ENCODE measurements around the gene EVI5L.
"Not testable (repeated sequence)": the region's sequence is repeated elsewhere in the genome, so short reads cannot be mapped to it uniquely, and the experiment has no call there.

Gene EVI5L

DNA sequence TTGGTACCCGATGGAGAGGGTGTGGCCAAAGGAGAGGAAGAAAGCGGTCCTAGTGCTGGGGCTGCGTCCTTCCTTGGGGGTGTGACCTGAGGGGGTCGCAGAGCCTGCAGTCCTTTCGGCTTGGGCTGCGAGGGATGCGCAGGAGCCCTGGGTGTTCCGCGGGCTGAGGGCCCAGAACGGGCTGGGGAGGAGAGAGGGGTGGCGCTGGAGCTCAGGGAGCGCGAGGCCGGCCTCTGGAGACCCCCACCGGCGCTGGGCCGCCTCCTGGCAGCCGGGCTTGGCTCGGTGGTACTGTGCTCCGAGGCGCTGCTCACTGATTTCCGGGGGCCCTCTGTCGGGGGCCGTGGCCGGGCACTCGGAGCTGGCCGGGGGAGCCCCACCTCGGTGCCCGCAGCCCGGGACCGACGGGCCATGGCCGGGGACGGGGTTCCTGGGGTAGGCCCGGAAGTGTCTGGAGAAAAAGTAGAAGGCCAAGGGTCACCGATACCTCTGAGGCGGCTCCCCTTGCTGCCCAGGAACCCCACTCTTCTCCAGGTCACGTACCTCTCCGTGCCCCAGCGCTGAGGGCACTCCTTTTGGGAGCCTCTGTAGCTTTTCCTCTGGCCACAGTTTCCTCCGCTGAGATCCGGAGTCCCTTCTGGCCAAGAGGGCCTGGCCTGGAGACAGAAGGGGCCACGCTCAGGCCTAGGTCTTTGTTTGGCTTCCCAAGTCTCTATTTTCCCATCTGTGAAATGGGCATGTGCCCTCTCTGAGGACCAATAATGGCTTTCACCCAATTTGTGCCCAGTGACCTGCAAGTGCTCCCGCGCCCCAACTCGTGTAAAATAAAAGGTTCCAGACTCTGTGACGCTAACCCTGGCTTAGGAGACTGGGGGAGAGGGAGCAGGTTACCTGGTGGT lies 42.5 kb downstream of the EVI5L start:
- DNase-seq (ENCODE audit: low read depth): no peak

DNA sequence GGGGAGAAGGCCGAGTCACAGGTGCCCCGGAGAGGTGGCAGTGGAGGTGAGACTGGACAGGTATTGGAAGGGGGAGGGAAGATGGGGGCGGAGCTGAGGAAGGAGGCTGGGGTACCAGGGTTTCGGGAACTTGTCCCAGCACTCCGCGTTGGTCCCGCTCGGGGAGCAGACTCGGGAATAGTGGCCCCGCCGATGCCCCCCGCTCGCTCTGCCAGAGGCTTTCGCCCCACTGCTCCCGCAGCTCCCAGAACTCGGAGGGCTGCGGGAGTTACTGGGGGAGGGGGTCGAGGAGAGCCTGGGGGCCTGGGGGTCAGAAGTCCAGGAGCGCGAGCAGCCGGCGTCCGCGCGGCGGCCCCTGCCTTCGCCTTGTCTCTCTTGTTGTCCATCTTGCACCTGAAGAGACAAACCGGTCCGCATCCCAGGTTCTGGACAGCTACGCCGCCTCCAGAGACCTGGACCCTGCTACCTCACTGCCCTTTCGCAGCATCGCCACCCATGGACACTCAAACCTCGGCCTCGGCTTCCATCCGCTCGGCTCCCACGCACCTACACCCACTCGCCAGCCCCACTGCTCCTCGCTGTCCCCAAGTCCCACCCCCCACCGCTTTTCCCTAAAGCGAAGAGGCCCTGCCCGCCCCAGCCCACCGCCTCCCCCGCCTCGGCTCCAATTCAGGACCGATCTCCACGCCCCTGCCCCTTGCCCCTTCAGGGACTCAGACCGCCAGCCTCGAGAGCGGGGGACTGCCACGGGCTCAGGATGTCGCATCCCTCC lies 43.5 kb downstream of the EVI5L start:
- DNase-seq (ENCODE audit: low read depth): no peak

DNA sequence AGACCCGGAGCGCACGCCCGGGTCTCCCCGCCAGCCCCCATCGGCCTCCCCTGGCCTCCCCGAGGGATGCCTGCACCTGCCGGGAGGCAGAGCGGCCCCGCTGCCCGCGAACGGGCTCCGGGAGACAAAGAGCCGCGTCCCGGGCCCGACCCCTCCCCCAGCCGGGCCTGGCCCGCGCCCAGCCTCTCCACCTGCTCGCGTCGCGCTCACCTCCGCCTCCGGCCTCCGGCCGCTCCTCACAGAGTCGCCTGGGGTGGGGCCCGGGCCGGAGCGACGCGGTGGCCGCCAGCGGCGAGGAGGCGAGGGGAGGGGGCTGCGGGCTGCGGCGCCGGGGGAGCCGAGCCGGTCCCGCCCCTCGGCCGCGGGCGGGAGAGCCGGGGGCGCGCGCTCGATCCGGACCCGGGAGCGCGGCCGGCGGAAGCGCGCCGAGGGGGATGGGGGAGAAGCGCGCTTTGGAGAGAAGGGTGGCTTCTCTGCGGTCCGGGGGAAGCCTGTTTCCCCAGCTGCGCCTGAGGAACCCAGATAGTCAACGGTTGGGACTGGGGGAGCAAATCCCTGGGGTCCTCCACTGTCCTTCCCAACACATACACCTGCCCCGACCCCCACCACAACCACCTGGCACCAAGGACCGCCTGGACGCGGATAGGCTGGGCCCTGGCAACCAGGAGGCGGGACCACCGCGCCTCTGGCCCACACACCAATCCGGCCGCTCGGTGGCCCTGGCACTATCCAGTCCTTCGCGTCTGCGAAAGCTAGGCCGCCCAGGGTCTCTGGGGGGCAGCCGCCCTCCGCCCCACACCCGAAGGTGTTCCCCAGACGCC lies 44.3 kb downstream of the EVI5L start, which contains the start of gene PRR36:
Gene PRR36, minus strand, starts transcription at position 315 of the 821 bp plus-strand sequence. CDS start 701 bp downstream, outside the sequence.
- no peak for DNase-seq (ENCODE audit: low read depth)

DNA sequence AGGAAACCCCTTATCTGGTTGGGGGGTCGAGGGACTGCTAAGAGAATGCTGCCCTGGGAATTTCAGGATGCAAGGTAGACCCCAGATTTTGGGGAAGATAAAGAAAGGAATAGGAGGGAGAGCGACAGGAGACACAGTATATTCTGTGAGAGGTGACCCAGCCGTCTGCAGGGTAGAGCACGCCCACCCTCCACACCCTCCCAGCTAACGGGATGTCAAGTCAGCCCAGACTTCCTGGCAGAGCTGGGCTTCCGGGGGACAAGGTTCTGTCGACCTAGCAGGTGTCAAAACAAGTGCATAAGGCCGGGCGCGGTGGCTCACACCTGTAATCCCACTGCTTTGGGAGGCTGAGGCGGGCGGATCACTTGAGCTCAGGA lies 44.9 kb downstream of the EVI5L start:
- no peak for DNase-seq (ENCODE audit: low read depth)

DNA sequence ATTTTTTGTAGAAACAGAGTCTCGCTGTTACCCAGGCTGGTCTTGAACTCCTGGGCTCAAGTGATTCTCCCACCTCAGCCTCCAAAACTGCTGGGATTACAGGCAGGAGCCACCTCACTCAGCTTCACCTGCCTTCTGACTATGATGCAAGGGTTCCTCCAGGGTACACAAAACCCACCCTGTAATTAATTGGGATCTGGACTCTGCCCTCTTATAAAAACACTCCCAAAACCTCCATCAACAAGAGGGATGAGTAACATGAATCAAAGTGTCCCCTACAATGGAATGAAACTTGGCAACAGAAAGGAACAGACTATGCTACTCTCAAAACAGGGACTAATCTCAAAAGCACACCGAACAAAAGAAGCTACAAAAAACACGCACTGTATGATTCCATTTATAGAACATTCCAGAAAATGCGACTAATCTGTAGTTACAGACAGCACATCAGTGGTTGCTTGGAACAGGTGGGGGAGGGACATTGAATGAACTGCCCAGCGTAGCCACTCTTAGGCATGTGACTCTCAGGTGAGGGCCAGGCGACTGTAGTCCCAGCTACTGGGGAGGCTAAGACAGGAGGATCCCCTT lies 47.3 kb downstream of the EVI5L start:
- DNase-seq (ENCODE audit: low read depth): no peak

DNA sequence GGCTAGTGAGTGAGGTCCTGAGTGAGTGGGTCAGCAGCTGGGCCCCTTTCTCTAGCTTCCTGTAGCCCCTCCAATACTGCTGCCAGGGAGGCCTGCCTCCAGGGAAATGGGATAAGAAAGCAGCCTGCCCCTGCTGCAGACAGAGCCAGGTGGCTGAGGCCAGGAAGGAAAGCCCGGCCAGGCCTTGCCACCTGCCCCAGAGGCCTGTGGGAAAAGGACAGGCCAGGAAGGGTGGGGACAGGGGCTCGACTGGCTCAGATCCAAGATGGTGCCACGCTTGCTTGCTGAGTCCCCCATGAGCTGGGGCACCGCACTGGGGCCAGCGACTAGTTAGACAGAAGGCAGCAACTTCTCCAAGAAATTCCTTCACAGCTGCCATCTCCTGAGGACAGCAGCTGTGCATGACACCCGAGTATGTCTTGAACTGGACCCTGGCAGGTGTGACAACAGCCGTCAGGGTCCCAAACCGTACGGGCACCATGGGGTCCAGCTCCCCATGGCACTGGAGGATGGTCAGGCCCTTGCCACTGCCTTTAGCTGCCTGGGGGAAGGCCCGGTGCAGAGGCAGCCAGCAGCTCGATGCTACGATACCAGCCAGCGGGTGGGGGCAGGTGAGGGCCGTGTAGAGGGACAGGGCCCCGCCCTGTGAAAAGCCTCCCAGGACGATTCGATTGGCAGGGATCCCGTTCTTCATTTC lies 49.2 kb downstream of the EVI5L start:
- no peak for DNase-seq (ENCODE audit: low read depth)

DNA sequence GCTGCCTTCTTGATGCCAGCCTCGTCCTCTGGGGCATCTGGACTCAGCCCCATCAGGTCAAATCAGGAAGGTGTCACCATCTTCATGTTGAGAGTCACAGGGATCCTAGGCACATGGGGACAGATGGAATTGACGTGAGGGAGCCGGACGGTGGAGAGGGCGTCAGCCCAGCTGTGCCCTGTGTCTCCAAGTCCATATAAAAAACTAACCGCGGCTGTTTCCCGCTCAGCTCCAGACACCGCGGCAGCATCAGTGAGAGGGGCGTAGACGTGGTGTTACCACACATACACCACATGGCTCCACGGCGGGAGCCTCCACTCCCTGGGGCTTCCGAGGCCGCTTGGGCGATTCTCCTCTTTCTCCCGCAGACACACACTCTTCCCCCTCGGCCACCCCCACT lies 49.8 kb downstream of the EVI5L start:
- no peak for DNase-seq (ENCODE audit: low read depth)

DNA sequence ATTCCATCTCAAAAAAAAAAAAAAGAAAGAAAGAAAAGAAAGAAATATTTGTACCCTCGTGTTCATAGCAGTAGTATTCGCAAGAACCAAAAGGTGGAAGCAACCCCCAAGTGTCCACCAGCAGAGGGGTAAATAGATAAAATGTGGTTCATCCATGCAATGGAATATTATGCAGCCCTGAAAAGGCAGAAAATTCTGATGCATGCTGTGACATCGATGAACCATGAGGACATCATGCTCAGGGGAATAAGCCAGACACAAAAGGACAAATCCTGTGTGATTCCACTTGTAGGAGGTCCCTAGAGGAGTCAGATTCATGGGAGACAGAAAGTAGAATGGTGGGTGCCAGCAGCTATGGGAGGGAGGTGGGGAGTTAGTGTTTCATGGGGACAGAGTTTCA lies 51.9 kb downstream of the EVI5L start:
- DNase-seq (ENCODE audit: low read depth): no peak

DNA sequence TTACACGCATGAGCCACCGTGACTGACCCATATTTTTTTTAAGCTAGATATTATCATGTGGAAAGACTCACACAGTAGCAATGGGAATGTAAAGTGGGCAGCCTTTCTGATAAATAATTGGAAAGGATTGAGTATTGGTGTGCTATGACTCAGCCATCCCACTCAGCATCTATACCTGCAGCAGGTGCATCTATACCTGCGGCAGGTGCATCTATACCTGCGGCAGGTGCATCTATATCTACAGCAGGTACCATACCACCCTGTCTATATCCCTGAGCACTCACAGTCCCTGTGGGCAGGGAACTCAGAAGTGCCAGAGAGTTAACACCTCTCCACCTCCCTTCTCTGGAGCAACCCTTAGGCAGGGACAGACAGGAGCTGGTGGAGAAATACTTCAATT lies 53.1 kb downstream of the EVI5L start:
- no peak for DNase-seq (ENCODE audit: low read depth)

DNA sequence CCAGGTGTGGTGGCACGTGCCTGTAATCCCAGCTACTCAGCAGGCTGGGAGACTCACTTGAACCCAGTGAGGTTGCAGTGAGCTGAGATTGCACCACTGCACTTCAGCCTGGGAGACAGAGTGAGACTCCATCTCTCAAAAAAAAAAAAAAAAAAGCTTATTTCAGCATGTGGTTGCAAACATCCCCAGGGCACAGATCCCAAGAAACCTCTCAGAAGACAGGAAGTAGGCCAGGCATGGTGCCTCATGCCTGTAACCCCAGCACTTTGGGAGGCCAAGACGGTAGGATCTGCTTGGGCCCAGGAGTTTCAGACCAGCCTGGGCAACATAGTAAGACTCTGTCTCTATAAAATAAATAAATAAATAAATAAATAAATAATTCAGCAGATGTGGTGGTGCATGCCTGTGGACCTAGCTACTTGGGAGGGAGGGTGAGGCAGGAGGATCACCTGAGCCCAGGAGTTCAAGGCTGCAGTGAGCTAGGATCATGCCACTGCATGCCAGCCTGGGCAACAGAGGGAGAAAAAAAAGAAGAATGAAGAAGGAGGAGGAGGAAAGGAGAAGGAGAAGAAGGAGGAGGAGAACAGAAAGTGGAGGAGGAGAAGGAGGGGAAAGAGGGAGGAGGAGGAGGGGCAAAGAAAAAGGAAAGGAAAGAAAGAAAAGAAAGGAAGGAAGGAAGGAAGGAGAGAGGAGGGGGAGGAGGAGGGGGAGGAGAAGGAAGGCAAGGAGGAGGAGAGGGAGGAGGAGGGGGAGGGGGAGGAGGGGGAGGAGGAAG lies 54.0 kb downstream of the EVI5L start:
- no peak for DNase-seq (ENCODE audit: low read depth)

DNA sequence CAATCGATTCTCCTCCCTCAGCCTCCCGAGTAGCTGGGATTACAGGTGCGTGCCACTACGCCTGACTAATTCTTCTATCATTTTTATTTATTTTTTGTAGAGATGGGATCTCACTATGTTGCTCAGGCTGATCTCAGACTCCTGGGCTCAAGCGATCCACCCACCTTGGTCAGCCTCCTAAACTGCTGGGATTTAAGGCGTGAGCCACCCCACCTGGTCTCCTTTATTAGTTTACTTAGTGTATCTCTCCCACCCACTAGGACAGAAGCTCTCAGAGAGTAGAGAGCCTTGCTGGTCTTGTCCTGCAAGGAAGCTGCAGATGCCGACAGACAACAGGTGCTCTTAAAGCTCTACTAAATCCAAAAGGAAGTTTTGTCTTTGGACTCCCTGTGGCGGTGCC lies 55.8 kb downstream of the EVI5L start:
- no peak for DNase-seq (ENCODE audit: low read depth)

DNA sequence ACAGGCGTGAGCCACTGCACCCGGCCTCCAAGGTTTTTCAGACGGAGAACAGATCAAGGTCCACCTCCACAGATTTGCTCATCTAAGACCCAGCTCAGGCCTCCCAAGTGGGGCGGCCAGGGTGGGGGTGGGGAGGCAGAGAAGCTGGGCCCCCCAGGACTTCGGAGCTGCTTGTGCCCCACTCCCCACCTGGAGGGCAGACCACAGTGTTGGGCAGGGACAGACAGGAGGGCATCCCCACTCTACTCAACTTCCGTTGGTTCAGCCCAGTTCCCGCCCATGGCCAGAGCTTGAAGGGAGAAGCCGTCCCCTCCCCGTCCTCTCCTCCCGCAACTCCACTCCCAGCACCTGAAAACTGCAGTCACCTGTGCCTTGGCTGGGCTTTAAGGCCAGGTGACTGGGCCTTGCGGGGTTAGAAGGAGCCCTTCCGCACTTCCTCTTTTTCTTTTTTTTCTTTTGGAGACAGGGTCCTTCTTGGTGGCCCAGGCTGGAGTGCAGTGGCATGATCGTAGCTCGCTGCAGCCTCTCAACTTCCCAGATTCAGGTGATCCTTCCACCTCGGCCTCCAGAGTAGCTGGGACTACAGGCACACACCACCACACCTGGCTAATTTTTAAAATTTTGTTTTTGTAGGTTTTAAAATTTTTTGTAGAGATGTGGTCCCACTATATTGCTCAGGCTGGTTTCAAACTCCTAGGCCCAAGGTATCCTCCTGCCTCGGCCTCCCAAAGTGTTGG lies 57.6 kb downstream of the EVI5L start:
- DNase-seq (ENCODE audit: low read depth): no peak

DNA sequence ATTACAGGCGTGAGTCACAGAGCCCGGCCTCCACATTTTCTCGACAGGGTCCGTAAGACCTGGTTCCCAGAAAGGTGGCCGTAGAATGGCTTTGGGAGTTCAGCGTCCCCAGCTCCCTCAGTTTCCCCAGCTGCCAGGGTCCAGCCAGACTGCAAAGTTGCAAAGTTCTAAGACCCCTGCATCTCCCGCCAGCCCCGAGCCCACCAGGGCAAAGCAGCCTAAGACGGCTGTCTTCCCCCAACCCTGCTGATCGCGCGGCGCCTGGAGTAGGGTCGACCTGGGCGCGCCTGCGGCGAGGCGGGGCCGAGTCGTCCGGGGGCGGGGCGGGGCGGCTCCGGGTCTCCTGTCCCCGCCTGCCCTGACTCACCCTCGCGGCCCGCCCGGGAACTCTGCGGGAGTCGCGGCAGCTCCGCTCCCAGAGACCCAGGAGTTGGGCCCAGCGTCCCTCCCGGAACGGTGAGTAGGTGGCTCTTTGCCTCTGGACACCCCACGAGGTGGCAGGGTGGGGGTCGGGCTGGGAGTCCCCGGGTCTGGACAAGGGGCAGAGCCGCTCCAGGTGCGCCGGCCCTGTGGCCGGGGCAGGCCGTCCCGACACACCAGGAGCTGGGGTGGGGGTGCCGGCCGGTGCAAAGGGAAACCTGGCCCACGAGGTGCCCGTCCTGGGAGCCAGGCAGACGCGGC lies 58.3 kb downstream of the EVI5L start, which contains the start of gene LRRC8E:
Gene LRRC8E, plus strand, starts transcription at position 366 of the 681 bp plus-strand sequence. CDS start 7,094 bp downstream, outside the sequence.
- no peak for DNase-seq (ENCODE audit: low read depth)

DNA sequence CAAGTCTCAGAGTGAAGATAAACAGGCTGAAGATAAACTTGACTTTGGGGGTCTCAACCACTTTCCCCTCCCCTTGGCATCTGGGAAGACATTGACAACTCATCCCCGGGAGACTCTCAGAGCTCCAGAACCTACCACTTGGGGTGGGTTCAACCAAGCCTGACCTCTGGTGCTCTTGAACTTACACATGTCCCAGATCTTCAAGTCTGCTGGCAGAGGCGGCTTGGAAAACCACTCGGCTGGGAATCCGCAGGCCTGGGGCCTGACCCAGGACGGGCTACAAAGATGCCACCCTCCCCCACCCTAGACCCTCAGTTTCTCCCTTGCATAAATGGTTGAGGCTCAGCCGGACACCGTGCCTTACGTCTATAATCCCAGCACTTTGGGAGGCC lies 58.8 kb downstream of the EVI5L start:
- DNase-seq (ENCODE audit: low read depth): no peak

DNA sequence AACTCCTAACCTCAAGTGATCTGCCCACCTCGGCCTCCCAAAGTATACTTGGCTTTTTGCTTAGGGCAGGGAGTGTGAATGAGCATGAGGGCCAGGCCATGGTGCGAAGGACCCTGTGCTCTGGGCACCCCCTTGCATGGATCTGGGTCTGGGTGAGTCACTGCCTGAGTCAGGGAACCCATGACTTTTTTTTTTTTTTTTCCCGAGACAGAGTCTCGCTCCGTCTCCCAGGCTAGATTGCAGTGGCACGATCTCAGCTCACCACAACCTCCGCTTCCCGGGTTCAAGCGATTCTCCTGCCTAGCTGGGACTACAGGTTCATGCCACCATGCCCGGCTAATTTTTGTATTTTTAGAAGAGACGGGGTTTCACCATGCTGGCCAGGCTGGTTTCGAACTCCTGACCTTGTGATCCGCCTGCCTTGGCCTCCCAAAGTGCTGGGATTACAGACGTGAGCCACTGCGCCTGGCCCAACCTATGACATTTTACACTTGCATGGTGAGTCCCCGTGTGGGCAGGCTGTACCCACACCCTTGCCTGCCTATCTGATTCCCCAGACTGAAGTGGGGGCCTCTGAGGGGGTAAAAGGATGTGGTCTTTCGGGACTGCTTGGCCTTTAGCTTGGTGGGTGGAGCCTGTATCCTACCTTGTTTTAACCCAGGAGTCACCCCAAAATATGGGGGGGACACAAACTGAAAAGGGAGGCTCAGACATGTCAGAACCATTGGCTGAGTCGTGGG lies 63.5 kb downstream of the EVI5L start:
- DNase-seq (ENCODE audit: low read depth): not testable (repeated sequence)

DNA sequence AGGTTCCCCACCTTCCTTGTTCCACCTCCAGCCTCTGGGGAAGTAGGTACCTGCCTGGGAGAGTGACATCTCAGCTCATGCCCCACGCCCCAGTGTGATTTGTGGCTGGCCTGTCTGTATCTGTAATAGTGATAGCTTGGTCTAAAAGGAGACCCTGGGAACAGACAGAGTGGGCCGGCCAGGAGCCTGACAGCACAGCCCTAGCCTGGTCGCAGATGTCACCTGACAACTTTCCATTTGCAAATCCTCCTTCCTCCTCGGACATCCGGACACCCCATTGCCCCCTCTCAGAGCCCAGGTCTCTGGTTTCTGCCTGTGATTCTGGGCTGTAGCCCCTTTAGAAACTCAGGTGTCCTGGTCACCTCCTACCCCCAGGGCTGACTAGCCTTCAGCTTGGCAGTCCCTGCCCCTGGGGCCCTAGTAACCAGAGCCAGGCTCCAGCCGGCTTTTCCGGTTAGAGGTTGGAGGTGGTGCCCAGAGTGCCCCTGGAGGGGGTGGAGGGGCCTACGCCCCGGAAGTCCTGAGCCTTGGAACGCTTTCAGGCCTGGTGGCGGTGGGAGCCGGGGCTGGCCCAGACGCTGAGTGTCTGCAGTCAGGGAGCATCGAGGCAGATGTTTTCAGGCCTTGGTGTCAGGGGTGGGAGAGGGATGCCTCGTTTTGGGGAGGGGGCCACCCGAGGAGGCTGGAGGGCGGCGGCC lies 64.7 kb downstream of the EVI5L start:
- no peak for DNase-seq (ENCODE audit: low read depth)

DNA sequence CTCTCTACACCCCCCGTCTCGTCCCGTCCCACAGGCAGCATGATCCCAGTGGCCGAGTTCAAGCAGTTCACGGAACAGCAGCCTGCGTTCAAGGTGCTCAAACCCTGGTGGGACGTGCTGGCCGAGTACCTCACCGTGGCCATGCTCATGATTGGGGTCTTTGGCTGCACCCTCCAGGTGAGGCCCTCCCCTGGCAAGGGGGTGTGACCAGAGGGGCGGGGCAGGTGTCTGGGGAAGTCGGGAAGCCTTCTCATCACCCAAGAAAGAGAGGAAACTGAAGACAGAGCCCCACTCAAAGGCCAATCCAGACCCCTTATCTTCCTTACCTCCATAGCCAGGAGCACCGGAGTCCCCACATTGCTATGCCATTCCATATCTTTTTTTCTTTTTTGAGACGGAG lies 65.5 kb downstream of the EVI5L start:
- no peak for DNase-seq (ENCODE audit: low read depth)

DNA sequence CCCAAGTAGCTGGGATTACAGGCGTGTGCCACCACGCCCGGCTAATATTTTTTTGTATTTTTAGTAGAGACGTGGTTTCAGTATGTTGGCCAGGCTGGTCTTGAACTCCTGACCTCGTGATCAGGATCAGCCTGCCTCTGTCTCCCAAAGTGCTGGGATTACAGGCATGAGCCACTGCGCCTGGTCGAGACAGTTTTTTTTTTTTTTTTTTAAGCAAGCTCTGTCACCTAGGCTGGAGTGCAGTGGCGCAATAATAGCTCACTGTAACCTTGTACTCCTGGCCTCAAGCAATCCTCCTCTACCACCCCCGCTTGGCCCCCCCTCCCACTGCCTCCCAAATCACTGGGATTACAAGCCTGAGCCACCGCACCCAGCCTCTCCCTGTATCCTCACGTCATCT lies 67.3 kb downstream of the EVI5L start:
- no peak for DNase-seq (ENCODE audit: low read depth)
